ENCODE results near the gene ZNRF4. TPM values are rescaled to one million over a fixed set of nuclear protein-coding genes. Genes with fewer than 3 reads are reported as not detected.

The ZNRF4 gene
- total and polyA plus RNA-seq, 2 donors (not counting 3 experiments of a cell fraction or from before 2014, with no cell fraction given) = not detected

DNA sequence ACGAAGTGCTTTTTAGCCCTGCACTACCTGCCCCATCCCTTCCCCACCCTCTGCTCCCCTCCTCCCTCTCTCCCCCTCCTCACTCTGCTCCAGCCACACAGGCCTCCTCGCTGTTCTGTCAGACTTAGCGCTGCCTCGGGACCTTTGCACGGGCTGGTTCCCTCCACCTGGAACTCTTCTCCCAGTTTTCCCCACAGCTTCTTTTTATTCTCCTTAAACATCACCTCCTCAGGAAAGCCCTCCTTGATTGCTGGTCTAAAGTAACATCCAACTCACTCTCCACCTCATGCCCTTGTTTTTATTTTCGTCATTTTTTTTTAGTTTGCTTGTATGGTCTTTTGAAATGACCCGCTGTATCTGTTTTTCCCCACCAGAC is 19.6 kb upstream of the ZNRF4 start:
- H3K27ac ChIP-seq (ENCODE audit: insufficient read depth, low read depth, low read length) = no peak overlapping the region
- BruUV-seq (replicated peaks) = no TSS peak
- FAIRE-seq = no peak
- no peaks in the 10 kb centered on the region for H3K36me3 ChIP-seq (ENCODE audit: control insufficient read depth in 2 of 2, extremely low read depth in 1 of 2, insufficient read depth in 2 of 2, low read length in 2 of 2)
- no peak overlapping the region for H3K9ac ChIP-seq (replicated peaks; ENCODE audit: extremely low read depth, insufficient read depth, low read length)
- intact Hi-C loops (cut with micrococcal nuclease) (no loop called here), dilution Hi-C loops (cut with MboI; ENCODE audit: extremely low pct_ligation_motif_present, low sequenced_read_pairs) (no loop called here)
- no peak for DNase-seq (ENCODE audit: low read depth, low spot score)
- ChIA-PET POLR2A (no interaction called here), CTCF (no interaction called here)
- no peak overlapping the region for H3K4me2 ChIP-seq (ENCODE audit: insufficient read depth, low read length)
- no peaks in the 10 kb centered on the region for H3K4me1 ChIP-seq (ENCODE audit: control insufficient read depth, extremely low read depth, insufficient read depth, low read length)
- H2AFZ ChIP-seq (ENCODE audit: low read depth, low read length) = no peak overlapping the region
- H3K79me2 ChIP-seq (ENCODE audit: control insufficient read depth, insufficient read depth, low read length) = no peaks in the 10 kb centered on the region
- H4K20me1 ChIP-seq (replicated peaks; ENCODE audit: control insufficient read depth, extremely low read depth, insufficient read depth, low read length) = no peaks in the 10 kb centered on the region
- H3K27me3 ChIP-seq (ENCODE audit: control insufficient read depth in 2 of 2, insufficient read depth in 2 of 2, low read length in 2 of 2) = no peaks in the 10 kb centered on the region
- H3K4me3 ChIP-seq (replicated peaks in 1 of 3; ENCODE audit: insufficient read depth in 1 of 3, low read depth in 1 of 3, low read length in 3 of 3) = no peak overlapping the region
- TF ChIP-seq EZH2 (IDR thresholded peaks at IDR 0.05; ENCODE audit: borderline replicate concordance, low read depth, low read length, severe bottlenecking) (no peak), POLR2AphosphoS5 (IDR thresholded peaks at IDR 0.05; ENCODE audit: insufficient read depth, low read depth, low read length) (no peak), GATA2 (IDR thresholded peaks at IDR 0.05; ENCODE audit: insufficient read depth, insufficient read length, low read depth, low read length) (no peak)
- no peaks in the 10 kb centered on the region for H3K9me1 ChIP-seq (replicated peaks; ENCODE audit: control insufficient read depth, extremely low read depth, insufficient read depth, low read length)
- H3K9me3 ChIP-seq (replicated peaks; ENCODE audit: control insufficient read depth, insufficient read depth, low read length) = no peaks in the 10 kb centered on the region

DNA sequence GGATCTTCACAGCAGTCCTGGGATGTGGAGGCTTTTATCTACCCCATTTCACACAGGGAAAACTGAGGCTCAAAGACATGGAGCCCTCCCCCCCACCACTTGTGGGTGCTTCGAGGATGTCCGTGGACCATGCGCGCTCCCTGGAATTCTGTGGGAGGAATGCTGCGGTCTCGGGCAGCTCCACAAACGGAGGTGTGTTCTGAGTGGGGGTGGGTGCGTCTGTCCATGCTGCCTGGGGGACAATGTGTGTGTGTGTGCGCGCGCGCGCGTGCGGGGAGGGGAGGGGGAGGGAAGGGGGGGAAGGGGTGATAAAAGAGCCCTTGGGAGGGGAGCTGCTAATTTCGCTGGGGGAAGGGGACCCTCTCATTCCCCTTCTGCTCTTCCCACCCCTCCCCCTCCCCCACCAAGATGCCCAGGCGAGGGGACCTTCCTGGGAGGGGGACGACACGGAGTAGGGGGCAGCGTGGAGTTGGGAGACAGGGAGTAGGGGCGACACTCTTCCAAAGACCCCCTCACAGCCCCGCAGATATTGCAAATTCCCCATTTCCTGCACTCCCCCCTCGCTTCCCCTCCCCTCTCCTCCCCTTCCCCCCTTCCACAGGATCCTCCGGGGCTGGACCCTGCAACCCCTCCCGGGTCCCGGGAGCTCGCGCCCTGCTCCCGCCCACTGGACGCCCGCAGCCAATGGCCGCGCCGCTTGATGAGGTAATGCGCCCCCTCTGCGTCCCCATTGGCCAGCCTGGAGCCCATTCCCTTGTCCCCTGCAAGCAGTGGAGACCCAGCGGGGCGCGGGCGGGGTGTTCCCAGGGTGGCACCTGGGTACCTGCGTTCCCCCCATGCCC is 18.9 kb upstream of the ZNRF4 start:
- no peaks in the 10 kb centered on the region for H3K36me3 ChIP-seq (ENCODE audit: control insufficient read depth in 2 of 2, extremely low read depth in 1 of 2, insufficient read depth in 2 of 2, low read length in 2 of 2)
- BruUV-seq (replicated peaks) = no TSS peak
- no peak overlapping the region for H3K27ac ChIP-seq (ENCODE audit: insufficient read depth, low read depth, low read length)
- CTCF ChIA-PET = interaction anchor here (0.6 kb wide), 1 partner anchor 31 kb away, joined by 3 read pairs; no protein-coding TSS in a partner anchor
- H3K9me3 ChIP-seq (replicated peaks; ENCODE audit: control insufficient read depth, insufficient read depth, low read length) = no peaks in the 10 kb centered on the region
- no peak overlapping the region for H3K4me2 ChIP-seq (ENCODE audit: insufficient read depth, low read length)
- no peak overlapping the region for H2AFZ ChIP-seq (ENCODE audit: low read depth, low read length)
- H4K20me1 ChIP-seq (replicated peaks; ENCODE audit: control insufficient read depth, extremely low read depth, insufficient read depth, low read length) = no peaks in the 10 kb centered on the region
- no peak overlapping the region for H3K4me3 ChIP-seq (replicated peaks in 1 of 3; ENCODE audit: insufficient read depth in 1 of 3, low read depth in 1 of 3, low read length in 3 of 3)
- FAIRE-seq (no peak), DNase-seq (ENCODE audit: low read depth, low spot score) (no peak)
- no peaks in the 10 kb centered on the region for H3K79me2 ChIP-seq (ENCODE audit: control insufficient read depth, insufficient read depth, low read length)
- no peaks in the 10 kb centered on the region for H3K9me1 ChIP-seq (replicated peaks; ENCODE audit: control insufficient read depth, extremely low read depth, insufficient read depth, low read length)
- POLR2A ChIA-PET = interaction anchor here (0.6 kb wide), 1 partner anchor 468 kb away, joined by 9 read pairs; the partner anchor contains the start of gene KDM4B
- H3K4me1 ChIP-seq (ENCODE audit: control insufficient read depth, extremely low read depth, insufficient read depth, low read length) = no peaks in the 10 kb centered on the region
- dilution Hi-C loops (cut with MboI; ENCODE audit: extremely low pct_ligation_motif_present, low sequenced_read_pairs) = no loop called here
- no peaks in the 10 kb centered on the region for H3K27me3 ChIP-seq (ENCODE audit: control insufficient read depth in 2 of 2, insufficient read depth in 2 of 2, low read length in 2 of 2)
- no peak overlapping the region for H3K9ac ChIP-seq (replicated peaks; ENCODE audit: extremely low read depth, insufficient read depth, low read length)
- intact Hi-C loops (cut with micrococcal nuclease) = no loop called here
- TF ChIP-seq JUN (IDR thresholded peaks at IDR 0.05; ENCODE audit: borderline replicate concordance, insufficient read depth, insufficient read length, low read depth) = no peak
- TF ChIP-seq MYC (IDR thresholded peaks at IDR 0.05; ENCODE audit: low read depth, low read length) = no peak
